T-helper 1 cell treated with Interleukin-12 subunit alpha and Interleukin-12 subunit beta and Interleukin-4 antibody, amounts not matched to agents 30 ng/mL and 1 ng/mL, for 36 hours (primary cell): ENCODE results near the gene ATP11A. TPM values are rescaled to one million over a fixed set of nuclear protein-coding genes. Genes with fewer than 3 reads are reported as not detected.

Experiments
- intact Hi-C: fragments of 100-400 bp; cut with micrococcal nuclease; formaldehyde crosslinking; loops from one replicate; pipeline ENCODE4 v1.15.1; 2024
- total RNA-seq: library from RNA; stranded (reverse); gene quantifications from 2 replicates; pipeline ENCODE4 v1.2.3, GENCODE V29; 2022

The ATP11A gene
- total RNA-seq, 1 donor from 2014 or later = 72.9 TPM

DNA sequence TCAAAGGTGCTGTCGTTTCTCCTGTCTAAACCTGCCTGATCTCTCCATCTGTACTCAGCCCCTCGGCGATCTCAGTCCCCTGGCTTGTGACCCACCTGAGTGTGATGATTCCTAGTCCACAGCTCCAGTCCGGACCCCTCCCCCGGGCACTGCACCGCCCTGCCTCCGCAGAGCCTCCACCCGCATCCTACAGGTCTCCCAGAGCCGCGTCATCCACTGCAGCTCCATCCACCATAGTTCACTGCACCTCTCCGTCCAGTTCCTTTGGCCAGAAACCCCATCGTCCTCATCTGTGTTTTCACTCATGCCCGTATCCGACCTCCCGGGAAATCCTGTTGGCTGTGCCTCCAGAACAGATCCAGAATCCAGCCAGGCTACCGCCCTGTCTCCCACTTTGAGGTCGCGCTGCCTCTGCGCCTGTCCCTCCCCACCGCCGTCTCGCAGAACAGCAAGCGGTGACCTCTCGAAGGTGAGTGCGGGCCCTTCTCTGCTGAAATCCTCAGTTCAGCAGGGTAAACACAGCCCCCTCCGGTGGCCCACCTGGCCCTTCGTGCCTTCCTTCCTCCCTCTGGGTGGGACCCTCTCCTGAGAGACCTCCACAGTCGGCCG, 227.3 kb downstream of the ATP11A start:
- intact Hi-C loops = no loop called here

DNA sequence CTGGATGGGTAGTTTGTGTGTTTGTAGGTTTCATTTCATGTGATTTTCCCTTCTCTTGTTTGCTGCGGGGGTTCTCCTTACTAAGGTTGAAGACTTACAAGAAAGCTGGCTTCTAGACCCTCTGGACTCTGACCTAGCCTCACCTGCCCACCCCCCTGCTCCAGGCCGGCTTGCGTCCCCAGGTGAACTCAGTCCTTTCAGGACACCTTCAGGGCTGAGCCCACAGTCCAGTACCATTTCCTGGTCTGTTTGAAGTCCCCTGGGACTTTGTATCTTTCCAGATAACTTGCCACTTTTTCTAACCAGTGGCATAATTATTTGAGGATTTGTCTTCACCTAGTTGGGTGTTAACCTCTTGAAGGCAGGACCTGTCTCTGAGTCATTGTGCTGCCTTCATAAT, 227.9 kb downstream of the ATP11A start:
- intact Hi-C loops = no loop called here

DNA sequence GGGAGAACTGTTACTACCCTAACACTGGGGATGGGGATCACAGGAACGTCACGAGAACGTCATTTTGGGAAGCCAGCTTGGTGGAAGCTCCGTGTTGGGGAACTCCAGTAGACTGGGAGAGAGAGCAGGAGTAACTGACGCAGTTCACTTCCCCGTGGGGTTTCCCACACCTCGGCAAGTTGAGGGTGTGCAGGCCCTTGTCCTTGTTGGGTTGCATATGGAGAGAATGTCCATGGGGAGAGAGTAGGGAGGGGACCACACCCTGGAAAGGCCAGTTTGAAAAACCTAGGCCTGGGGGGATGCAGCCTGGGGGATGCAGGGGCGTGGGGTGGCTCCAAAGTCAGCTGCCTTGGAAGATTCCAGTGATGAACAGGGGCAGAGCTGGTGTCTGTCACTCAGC, 228.4 kb downstream of the ATP11A start:
- intact Hi-C loops = no loop called here

DNA sequence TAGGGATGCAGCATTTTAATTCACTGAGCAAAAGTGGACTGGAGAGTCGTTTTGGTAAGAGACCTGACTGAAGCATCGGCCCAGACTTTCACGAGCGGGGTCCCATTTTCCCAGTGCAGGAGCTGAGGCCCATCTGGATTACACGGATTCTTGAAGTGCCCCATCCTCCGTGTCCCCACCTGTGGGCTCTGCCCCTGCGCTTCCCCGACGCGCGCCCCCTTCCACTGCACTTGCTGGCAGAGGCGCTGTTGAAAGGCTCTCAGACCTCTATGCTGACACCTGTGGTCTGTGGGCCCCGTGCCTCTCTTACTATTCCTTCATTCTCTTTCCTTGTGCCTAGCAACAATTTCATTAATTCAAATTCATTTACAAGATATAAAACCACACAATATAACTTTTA, 228.9 kb downstream of the ATP11A start:
- intact Hi-C loops = no loop called here

DNA sequence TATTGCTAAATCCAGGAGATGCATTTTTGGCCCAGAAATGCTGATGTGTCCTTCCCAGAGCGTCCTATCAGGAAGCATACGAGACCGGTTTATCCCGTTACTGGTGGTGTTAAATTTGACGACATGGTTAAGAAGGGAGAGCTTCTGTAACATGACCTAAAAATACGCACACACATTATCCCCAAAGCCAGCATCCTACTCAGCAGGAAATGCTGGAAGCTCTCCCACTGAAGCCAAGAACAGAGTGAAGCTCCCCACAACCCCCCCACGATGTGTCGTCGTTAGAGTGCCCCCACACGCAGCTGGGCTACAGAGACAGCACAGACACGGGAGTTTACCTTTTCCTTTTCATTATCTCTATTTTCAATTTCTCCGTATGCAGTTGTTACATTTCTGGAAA, 234.1 kb downstream of the ATP11A start:
- intact Hi-C loops = no loop called here

DNA sequence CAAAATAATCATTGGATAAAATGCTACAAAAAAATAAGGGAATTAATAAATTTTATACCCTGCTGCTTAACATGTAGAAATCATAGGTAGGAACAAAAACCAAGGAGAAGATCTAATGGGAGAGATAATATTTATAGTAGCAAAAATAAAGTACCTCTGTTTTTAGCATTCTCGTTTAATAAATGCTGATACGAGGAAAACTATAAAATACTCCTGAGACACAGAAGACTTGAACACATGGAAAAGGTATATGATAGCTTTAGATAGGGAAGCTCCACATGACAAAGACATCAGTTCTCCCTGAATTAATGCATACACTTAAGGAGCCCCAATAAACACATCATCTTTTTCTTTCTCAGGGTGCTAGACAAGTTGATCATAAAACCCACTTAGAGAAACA, 234.5 kb downstream of the ATP11A start:
- intact Hi-C loops = no loop called here

DNA sequence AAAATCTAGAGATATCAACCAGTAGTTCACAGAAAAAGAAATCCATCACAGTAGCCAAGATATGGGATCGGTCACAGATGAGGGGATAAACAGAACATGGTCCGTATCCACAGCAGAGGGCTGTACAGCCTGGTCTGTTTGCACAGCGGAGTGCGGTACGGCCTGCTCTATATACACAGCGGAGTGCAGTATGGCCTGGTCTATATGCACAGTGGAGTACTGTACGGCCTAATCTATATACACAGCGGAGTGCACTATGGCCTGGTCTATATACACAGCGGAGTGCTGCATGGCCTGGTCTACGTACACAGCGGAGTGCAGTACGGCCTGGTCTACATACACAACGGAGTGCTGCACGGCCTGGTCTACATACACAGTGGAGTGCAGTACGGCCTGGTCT, 236.2 kb downstream of the ATP11A start:
- intact Hi-C loops = no loop called here

DNA sequence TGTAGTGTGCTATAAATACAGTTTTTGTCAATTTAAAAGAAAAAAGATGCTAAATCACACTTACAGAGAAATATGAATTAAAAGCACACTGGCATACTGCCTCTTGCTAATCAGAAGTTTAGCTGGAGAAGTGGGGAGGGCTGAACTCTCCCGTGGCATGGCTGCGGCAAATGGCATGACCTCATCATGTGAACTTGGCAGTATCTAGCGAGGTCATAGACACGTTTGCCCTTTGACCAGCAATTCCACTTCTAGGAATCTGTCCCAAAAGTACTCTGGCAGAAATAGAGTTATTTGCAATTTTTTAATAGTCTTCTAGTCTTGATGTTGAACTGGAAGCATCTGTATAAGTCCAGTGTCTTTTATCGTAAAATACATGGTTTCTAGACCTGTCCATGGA, 237.2 kb downstream of the ATP11A start:
- intact Hi-C loops = no loop called here

DNA sequence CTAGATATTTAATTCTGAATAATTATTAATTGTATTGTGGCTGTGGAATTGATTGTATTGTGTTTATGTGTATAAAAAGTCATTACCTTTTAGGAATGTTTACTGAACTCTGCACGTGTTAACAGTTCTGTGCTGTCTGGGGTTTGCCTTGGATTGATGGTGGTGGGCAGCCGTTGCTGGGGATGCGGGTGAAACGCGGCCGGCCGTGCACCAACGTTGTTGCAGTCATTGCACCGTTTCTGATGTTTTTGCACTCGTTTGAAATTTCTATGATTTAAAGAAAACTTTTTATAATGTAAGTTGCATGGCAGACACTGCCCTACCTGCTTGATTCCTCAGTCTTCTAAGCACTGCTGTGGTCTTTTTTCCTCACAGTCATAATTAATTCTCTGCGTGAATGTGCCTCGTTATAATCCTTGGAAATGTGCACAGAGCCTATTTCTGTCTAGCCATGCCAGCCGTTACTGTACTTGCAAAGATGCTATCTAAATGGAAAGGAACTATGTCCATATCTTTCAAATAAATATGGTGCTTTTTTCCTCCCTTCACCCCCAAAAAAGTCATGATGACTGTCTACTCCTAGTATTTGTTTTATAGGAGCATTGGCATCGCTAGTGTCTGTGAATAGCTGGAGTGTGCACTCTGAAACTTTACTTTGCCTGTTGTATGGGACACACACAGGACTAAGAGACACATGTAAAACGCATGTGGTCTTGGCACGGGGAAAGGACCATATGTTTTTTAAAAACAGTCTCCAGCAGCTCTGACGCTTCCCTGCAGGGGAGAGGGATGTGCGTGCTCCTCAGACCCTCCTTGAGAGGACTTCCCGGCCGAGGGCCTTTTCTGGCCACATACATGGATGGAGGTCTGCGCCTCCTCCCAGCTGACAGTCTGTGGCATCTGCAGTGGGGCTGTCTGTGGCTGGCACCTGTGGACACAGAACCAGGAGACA, 238.5 kb downstream of the ATP11A start:
- intact Hi-C loops = no loop called here

DNA sequence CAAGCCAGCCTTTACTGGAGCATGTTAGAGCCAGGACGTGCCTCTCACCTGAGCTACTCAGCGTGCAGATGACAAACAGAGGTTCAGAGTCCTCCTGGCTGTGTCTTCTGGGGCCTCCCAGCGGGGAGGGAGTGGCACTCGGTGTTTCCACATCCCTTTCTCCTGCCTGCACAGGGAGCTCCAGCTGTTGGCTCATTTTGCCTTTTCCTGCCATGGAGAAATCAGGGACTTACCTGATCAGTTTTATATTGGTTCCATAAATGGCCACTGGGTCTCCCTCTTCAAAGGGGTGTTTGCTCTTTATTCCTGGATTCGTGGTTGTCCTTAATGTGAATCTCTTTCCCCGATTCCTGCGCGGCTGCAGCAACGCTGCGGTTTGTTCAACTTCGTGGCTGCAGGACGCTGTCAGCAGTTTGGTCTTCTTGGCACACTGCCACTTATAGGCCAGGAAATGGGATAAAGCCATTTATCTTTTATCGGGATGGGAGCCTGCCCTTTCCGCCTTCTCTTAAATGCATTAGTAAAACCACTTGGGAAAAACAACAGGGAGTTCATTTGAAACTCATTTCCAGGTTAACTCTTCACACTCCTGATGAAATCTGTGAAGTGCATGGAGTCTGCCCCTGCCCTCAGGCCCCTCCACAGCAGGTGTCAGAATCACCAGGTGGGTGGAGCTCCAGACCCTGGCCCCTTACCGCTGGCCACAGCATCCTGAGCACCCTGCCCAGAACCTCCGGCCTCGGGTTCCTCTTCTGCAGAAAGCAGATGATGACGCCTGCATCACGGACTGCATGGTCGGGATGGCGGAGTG, 239.3 kb downstream of the ATP11A start:
- intact Hi-C loops = no loop called here

DNA sequence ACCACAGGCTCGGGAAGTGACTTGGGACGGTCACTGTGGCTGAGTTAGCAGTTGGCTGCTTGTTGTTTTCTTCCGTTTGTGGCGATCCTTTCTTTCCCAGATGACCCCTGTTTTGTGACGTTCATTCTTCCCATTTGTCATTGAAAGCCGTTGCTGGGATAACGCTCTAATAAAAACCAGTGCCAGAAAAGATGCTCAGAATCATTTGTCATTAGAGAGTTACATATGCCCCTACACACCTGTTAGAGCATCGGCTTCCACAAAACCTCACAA, 239.9 kb downstream of the ATP11A start:
- intact Hi-C loops = no loop called here

DNA sequence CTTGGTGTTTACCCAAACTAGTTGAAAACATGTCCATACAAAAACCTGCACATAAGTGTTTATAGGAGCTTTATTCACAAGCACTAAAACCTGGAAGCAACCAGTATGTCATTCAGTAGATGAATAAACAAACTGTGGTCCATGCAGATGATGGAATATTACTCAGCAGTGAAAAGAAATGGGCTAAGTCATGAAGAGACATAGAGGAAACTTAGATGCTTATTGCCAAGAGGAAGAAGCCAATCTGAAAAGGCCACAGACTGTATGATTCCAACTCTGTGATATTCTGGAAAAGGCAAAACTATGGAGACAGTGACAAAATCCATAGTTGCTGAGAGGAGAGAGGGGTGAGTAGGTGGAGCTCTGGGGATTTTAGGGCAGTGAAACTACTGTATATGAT, 240.4 kb downstream of the ATP11A start:
- intact Hi-C loops = no loop called here

DNA sequence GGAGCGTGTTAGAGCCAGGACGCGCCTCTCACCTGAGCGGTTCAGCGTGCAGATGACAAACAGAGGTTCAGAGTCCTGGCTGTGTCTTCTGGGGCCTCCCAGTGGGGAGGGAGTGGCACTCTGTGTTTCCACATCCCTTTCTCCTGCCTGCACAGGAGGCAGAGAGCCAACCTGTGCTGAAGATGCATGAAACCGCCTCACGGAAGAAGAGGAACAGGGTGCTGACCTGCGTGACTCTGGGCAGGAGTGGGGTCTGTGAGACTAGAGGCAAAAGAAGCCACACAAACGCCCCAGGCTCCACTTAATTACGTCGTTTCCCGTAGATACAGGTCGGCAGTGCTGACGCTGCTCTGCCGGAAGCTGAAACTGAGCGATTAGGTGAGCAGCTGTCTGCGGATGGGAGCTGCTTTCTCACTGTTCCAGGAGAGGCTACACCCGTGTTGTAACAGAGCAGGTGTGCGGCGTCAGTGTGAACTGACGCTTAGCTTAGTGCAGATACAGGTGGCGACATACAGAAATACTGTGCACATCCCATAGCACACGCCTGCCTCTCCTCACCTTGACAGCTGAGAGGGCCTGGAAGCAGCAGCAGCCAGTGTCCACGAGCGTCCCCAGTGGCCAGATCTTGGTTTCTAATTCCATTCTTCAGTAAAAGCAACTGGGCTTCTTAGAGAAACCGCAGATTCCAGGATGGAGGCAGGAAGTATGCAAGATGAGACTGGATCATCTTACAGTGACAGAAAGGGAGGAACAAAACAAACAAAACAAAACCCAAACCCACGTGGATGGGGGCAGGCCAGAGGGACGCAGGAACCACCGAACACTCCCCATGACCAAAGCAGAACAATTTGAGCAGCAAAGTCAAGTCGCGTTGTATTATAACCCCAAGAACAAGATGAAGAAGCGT, 241.4 kb downstream of the ATP11A start:
- intact Hi-C loops = no loop called here

DNA sequence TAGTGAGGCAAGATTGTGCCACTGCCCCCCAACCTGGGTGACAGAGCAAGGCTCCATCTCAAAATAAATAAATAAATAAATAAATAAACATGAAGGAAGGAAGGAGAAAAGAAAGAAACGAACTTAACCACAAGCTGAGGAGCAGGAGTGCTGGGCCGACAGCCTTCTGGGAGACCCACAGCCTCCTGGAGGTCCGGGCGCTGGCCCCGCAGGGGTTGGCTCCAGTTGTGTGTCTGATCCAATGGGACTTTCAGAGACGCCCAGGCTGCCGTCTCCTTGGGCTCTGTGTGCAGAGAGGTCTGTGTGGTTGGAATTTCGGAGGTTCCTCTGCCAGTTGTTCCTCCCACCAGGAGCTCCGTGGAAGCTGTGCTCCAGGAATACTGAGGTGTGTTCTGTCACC, 243.1 kb downstream of the ATP11A start:
- intact Hi-C loops = no loop called here

DNA sequence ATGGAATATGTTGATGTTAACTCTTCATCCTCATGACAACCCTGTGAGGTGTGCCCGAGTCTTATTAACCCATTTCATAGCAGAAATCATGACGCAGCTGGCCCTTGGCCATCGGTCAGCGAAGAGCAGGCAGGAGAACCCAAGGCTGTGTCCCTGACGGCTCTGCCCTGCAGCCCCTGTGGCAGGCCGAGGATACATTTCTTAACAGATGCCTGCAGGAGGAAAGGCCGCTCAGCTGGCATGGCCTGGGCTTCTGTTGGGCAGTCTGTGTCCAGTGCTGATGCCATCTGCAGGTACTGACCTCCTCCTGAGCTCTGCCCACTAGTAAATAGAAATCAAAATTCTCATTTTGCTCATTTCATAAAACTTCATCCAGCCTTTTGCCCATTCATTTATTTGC, 243.8 kb downstream of the ATP11A start:
- intact Hi-C loops = no loop called here

DNA sequence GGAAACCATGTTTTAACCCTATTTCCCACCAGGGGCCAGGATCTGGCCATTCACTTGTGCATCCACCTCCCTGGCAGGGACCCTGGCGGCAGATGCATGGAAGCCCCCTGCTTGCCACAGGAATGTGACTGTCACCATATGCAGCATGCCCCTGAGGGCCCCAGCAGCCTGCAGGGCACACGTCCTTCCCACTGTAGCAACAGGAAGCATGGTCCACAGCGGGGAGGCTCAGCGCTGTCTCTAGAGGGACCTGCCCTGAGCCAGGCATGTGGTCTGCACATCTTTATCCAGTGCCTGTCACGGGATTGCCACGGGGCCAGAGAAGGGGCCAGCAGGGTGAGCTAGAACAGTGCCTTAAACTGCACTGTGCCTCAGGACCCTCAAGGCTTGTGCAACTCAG, 244.2 kb downstream of the ATP11A start:
- intact Hi-C loops = no loop called here

Other genes with a start within 250 kb of the ATP11A start
- gene TUBGCP3, start 101.9 kb upstream of the ATP11A start, total RNA-seq = 61.7 and 63.9 TPM in 2 replicates